Peyer's patch (tissue), 4 donors: ENCODE measurements around the gene ARPIN.

Experiments used
- CTCF ChIP-seq, 6 experiments: fragments of 450-650 bp in 4 of 6; fragments of 200-600 bp in 2 of 6; sonication (generic) in 1 of 6; IDR thresholded peaks; one replicate each; pipeline ENCODE4 v1.5.1; 2017 to 2019; ENCODE audit warnings: antibody characterized with exemption in 6 of 6, mild to moderate bottlenecking in 3 of 6, moderate library complexity in 1 of 6
- POLR2A ChIP-seq, 2 donors: fragments of 450-650 bp; IDR thresholded peaks; one replicate each; pipeline ENCODE4 v1.5.1; 2017; ENCODE audit warnings: antibody characterized with exemption in 2 of 2, mild to moderate bottlenecking in 2 of 2, moderate library complexity in 2 of 2

- TF ChIP-seq POLR2A (IDR thresholded peaks at IDR 0.05) (no peak), CTCF (IDR thresholded peaks at IDR 0.05) (no peak)
Observed at GRCh38 chr15:89909611-89910010, 3.1 kb downstream of the ARPIN start.
